H1 (cell line): Measurements from ENCODE around the gene MCM3AP. TPM values are rescaled to one million over a fixed set of nuclear protein-coding genes. Genes with fewer than 3 reads are reported as not detected.

ENCODE experiments used
- CTCF ChIA-PET: fragments of 300-600 bp; sonication (Branson Sonifier 250); formaldehyde crosslinking; loops from one replicate; lab custom pipeline; 2021; ENCODE audit not compliant: partially characterized antibody; lab: Charles Lee
- POLR2A ChIA-PET: fragments of 300-600 bp; sonication (Branson Sonifier 250); formaldehyde crosslinking; loops from one replicate; lab custom pipeline; 2021; ENCODE audit warnings: inconsistent platforms; ENCODE audit not compliant: partially characterized antibody; lab: Charles Lee
- DNase-seq, 2 experiments: peaks; one replicate each; pipeline versions ENCODE4 v3.0.0 to v3.0.0-alpha.2; 2010 to 2022; ENCODE audit warnings: low spot score in 2 of 2, low read depth in 1 of 2, mixed read lengths in 1 of 2
- FAIRE-seq: peaks from 2 replicates; lab custom pipeline; 2011; peaks lifted over from hg19 to GRCh38; lab: Jason Lieb, UNC
- H2AFZ ChIP-seq: 2 replicates; pipeline ENCODE4 v1.8.1; 2012; ENCODE audit warnings: low read length, inconsistent platforms
- H2AK5ac ChIP-seq: 2 replicates; pipeline ENCODE4 v1.6.1; 2013; ENCODE audit warnings: low read depth, low read length
- H2BK120ac ChIP-seq: replicated peaks from 2 replicates; pipeline ENCODE3; 2013; ENCODE audit warnings: low read depth, low read length, inconsistent platforms
- H2BK12ac ChIP-seq: 2 replicates; pipeline ENCODE4 v1.6.1; 2013; ENCODE audit warnings: low read depth, low read length
- H2BK15ac ChIP-seq: 2 replicates; pipeline ENCODE4 v1.6.1; 2013; ENCODE audit warnings: low read length
- H2BK20ac ChIP-seq: 2 replicates; pipeline ENCODE4 v1.6.1; 2013; ENCODE audit warnings: low read length
- H2BK5ac ChIP-seq: 2 replicates; pipeline ENCODE4 v1.6.1; 2013; ENCODE audit warnings: low read depth, low read length
- H3K14ac ChIP-seq: 2 replicates; pipeline ENCODE4 v1.6.1; 2013; ENCODE audit warnings: inconsistent platforms; ENCODE audit not compliant: insufficient read length
- H3K18ac ChIP-seq: 2 replicates; pipeline ENCODE4 v1.6.1; 2013; ENCODE audit warnings: low read length; ENCODE audit errors: extremely low read depth
- H3K23ac ChIP-seq: 2 replicates; pipeline ENCODE4 v1.6.1; 2013; ENCODE audit warnings: inconsistent platforms; ENCODE audit not compliant: insufficient read length
- H3K23me2 ChIP-seq: 2 replicates; pipeline ENCODE4 v1.6.1; 2013; ENCODE audit warnings: low read depth, low read length
- H3K27ac ChIP-seq: 2 replicates; pipeline ENCODE4 v1.6.1; 2011; ENCODE audit warnings: low read depth, low read length, inconsistent platforms
- H3K27me3 ChIP-seq, 4 experiments: replicated peaks in 1 of 4; 1 replicate in 1 of 4; 2 replicates in 3 of 4; pipeline versions ENCODE4 v1.6.1 to v1.8.1; 2011 to 2013; ENCODE audit warnings: low read length in 3 of 4, mild to moderate bottlenecking in 3 of 4, inconsistent platforms in 2 of 4, mixed read lengths in 2 of 4, moderate library complexity in 1 of 4; ENCODE audit not compliant: control insufficient read depth in 3 of 4, insufficient read depth in 3 of 4; ENCODE audit errors: extremely low read depth in 1 of 4
- H3K36me3 ChIP-seq, 4 experiments: 2 replicates each; pipeline versions ENCODE4 v1.6.1 to v1.8.1; 2011 to 2013; ENCODE audit warnings: mild to moderate bottlenecking in 4 of 4, low read length in 3 of 4, moderate library complexity in 2 of 4, control low read depth in 1 of 4, inconsistent platforms in 1 of 4; ENCODE audit not compliant: insufficient read depth in 4 of 4, control insufficient read depth in 2 of 4
- H3K4ac ChIP-seq: replicated peaks from 2 replicates; pipeline ENCODE3; 2013; ENCODE audit warnings: low read length, low read depth, mixed read lengths, inconsistent platforms; ENCODE audit not compliant: insufficient read length
- H3K4me1 ChIP-seq, 4 experiments: replicated peaks in 1 of 4; 1 replicate in 1 of 4; 2 replicates in 3 of 4; pipeline versions ENCODE4 v1.6.1 to v1.8.1; 2011 to 2013; ENCODE audit warnings: low read length in 3 of 4, inconsistent platforms in 2 of 4, mixed read lengths in 1 of 4; ENCODE audit not compliant: insufficient read depth in 4 of 4, control insufficient read depth in 3 of 4
- H3K4me2 ChIP-seq, 2 experiments: 2 replicates each; pipeline versions ENCODE4 v1.6.1 to v1.8.1; 2011 to 2013; ENCODE audit warnings: low read depth in 2 of 2, low read length in 2 of 2, control low read depth in 1 of 2, inconsistent platforms in 1 of 2, mild to moderate bottlenecking in 1 of 2; ENCODE audit not compliant: insufficient read depth in 1 of 2
- H3K4me3 ChIP-seq, 4 experiments: fragments of 200-600, 300-600 bp in 1 of 4; sonication (generic), shearing (Covaris generic), sonication (Bioruptor Twin) in 1 of 4; 2 replicates each; pipeline versions ENCODE4 v1.5.1 to v1.8.1; 2011 to 2016; ENCODE audit warnings: low read length in 4 of 4, low read depth in 3 of 4, control low read depth in 2 of 4, inconsistent platforms in 2 of 4, mild to moderate bottlenecking in 2 of 4, mixed read lengths in 1 of 4, moderate library complexity in 1 of 4; ENCODE audit not compliant: insufficient read depth in 2 of 4; ENCODE audit errors: extremely low read depth in 1 of 4
- H3K56ac ChIP-seq: replicated peaks from 2 replicates; pipeline ENCODE3; 2013; ENCODE audit warnings: low read depth, mild to moderate bottlenecking, mixed read lengths, low read length, inconsistent platforms; ENCODE audit not compliant: insufficient read length
- H3K79me1 ChIP-seq: 2 replicates; pipeline ENCODE4 v1.6.1; 2013; ENCODE audit warnings: low read depth, low read length, control low read depth
- H3K79me2 ChIP-seq, 2 experiments: 2 replicates each; pipeline versions ENCODE4 v1.6.1 to v1.8.1; 2012 to 2013; ENCODE audit warnings: low read length in 2 of 2, mild to moderate bottlenecking in 2 of 2, inconsistent platforms in 1 of 2; ENCODE audit not compliant: insufficient read depth in 2 of 2, control insufficient read depth in 1 of 2
- H3K9ac ChIP-seq, 4 experiments: replicated peaks in 1 of 4; 1 replicate in 1 of 4; 2 replicates in 3 of 4; pipeline versions ENCODE4 v1.6.1 to v1.8.1; 2011 to 2013; ENCODE audit warnings: low read depth in 3 of 4, low read length in 3 of 4, control low read depth in 2 of 4, mild to moderate bottlenecking in 2 of 4, moderate library complexity in 2 of 4, inconsistent platforms in 1 of 4; ENCODE audit errors: extremely low read depth in 1 of 4
- H3K9me3 ChIP-seq, 2 experiments: 2 replicates each; pipeline versions ENCODE4 v1.6.1 to v1.8.1; 2012 to 2013; ENCODE audit warnings: mild to moderate bottlenecking in 2 of 2, moderate library complexity in 2 of 2, control low read depth in 1 of 2, inconsistent platforms in 1 of 2, low read depth in 1 of 2, low read length in 1 of 2, mixed read lengths in 1 of 2; ENCODE audit not compliant: insufficient read depth in 2 of 2
- H4K20me1 ChIP-seq, 2 experiments: replicated peaks in 1 of 2; 2 replicates each; pipeline versions ENCODE3 to v1.8.1; 2011 to 2013; ENCODE audit warnings: inconsistent platforms in 2 of 2, low read length in 2 of 2, mild to moderate bottlenecking in 1 of 2; ENCODE audit not compliant: insufficient read depth in 2 of 2, control insufficient read depth in 1 of 2
- H4K5ac ChIP-seq: 2 replicates; pipeline ENCODE4 v1.6.1; 2013; ENCODE audit warnings: low read length, low read depth, mixed read lengths, inconsistent platforms; ENCODE audit not compliant: insufficient read length
- H4K8ac ChIP-seq: 2 replicates; pipeline ENCODE4 v1.8.0; 2013; ENCODE audit warnings: mild to moderate bottlenecking, moderate library complexity, low read length, inconsistent platforms; ENCODE audit not compliant: insufficient read depth; ENCODE audit errors: extremely low read depth
- H4K91ac ChIP-seq: replicated peaks from 2 replicates; pipeline ENCODE3; 2013; ENCODE audit warnings: low read length, mixed read lengths, inconsistent platforms; ENCODE audit not compliant: insufficient read length
- CHD1 ChIP-seq: IDR thresholded peaks from 2 replicates; pipeline ENCODE4 v1.6.1; 2012; ENCODE audit warnings: low read depth, low read length, improper control_type of control experiment
- CREB1 ChIP-seq: IDR thresholded peaks from 2 replicates; pipeline ENCODE4 v1.6.1; 2012; ENCODE audit warnings: inconsistent platforms
- EZH2 ChIP-seq: fragments of 200-600 bp; sonication (generic); IDR thresholded peaks from 2 replicates; pipeline ENCODE4 v1.7.1; 2012; ENCODE audit warnings: low read depth, mild to moderate bottlenecking, moderate library complexity, low read length, inconsistent platforms; ENCODE audit not compliant: severe bottlenecking
- KDM1A ChIP-seq: fragments of 200-600, 300-600 bp; sonication (generic); IDR thresholded peaks from 2 replicates; pipeline ENCODE4 v1.7.1; 2016; ENCODE audit warnings: mild to moderate bottlenecking, low read length, borderline replicate concordance
- KDM5A ChIP-seq: fragments of 200-600 bp; IDR thresholded peaks from 2 replicates; pipeline ENCODE4 v1.7.1; 2012; ENCODE audit warnings: mild to moderate bottlenecking, low read length, inconsistent platforms, mixed read lengths
- NRF1 ChIP-seq: IDR thresholded peaks from 2 replicates; pipeline ENCODE4 v1.6.1; 2011; ENCODE audit warnings: mild to moderate bottlenecking, low read depth, low read length, improper control_type of control experiment
- SIN3A ChIP-seq, 2 experiments: IDR thresholded peaks in 1 of 2; conservative IDR thresholded peaks in 1 of 2; 2 replicates each; pipeline ENCODE4 v1.6.1; 2011 to 2012; ENCODE audit warnings: low read length in 2 of 2, improper control_type of control experiment in 1 of 2, low read depth in 1 of 2, mild to moderate bottlenecking in 1 of 2
- ZNF274 ChIP-seq: IDR thresholded peaks from 2 replicates; pipeline ENCODE4 v1.7.0; 2012; ENCODE audit warnings: low read length, borderline replicate concordance; ENCODE audit errors: extremely low read depth
- WGBS, 2 experiments: shearing (Covaris generic) in 1 of 2; methylation state at CpG; one replicate each; pipeline versions ENCODE4 v1.1.6 to v1.1.7; 2013 to 2015; ENCODE audit warnings: low lambda C conversion rate in 2 of 2, mixed read lengths in 2 of 2, inconsistent platforms in 1 of 2, low coverage in 1 of 2, missing lambda C conversion rate in 1 of 2; ENCODE audit not compliant: insufficient replicate concordance in 2 of 2, insufficient coverage in 1 of 2, insufficient read length in 1 of 2; ENCODE audit errors: extremely low coverage in 1 of 2, missing lambda C conversion rate in 1 of 2; 5-methylcytosine and 5-hydroxymethylcytosine counted together
- polyA plus RNA-seq, 7 experiments: library from polyadenylated mRNA; depleted of rRNA in 3 of 7; stranded (reverse) in 5 of 7; unstranded in 2 of 7; fragments of >200 nt in 5 of 7; fragments of 200-250 nt in 2 of 7; gene quantifications; 1 replicate in 5 of 7; 2 replicates in 1 of 7; 4 replicates in 1 of 7; pipeline versions ENCODE4 v1.2.1 to v1.2.3, GENCODE V29; 2011 to 2013; ENCODE audit warnings: missing spikeins in 2 of 7, mixed read lengths in 2 of 7
- total RNA-seq: library from RNA; stranded (reverse); fragmentation: NEBNext Ultra II Directional; extraction: Animal tissue kit (Norgen Biotek cat#: 25700); gene quantifications from 2 replicates; pipeline ENCODE4 v1.2.1, GENCODE V29; 2021

MCM3AP gene
- total and polyA plus RNA-seq, 2 of the 8 experiments (the other 6 are each of a cell fraction or from before 2014, with no cell fraction given): 37.2 to 119 TPM

- Histone ChIP-seq H3K4me2 (no peak overlapping the region), H3K4me1 (no peaks in the 10 kb centered on the region), H3K23ac (no peak overlapping the region), H4K20me1 (peaks cover 0 to 6% of the 10 kb centered on the region in 2 experiments), H3K14ac (no peak overlapping the region), H2AK5ac (no peak overlapping the region), H3K56ac (no peak overlapping the region), H2BK20ac (no peak overlapping the region), H3K79me1 (no peaks in the 10 kb centered on the region), H3K18ac (no peak overlapping the region), H2BK5ac (no peak overlapping the region), H3K79me2 (no peaks in the 10 kb centered on the region), H4K8ac (no peak overlapping the region), H2BK120ac (no peak overlapping the region), H4K5ac (no peak overlapping the region), H2BK12ac (no peak overlapping the region), H3K9me3 (no peaks in the 10 kb centered on the region), H3K9ac (no peak overlapping the region), H3K27me3 (no peaks in the 10 kb centered on the region), H3K27ac (no peak overlapping the region), H3K23me2 (no peaks in the 10 kb centered on the region), H4K91ac (no peak overlapping the region), H2BK15ac (no peak overlapping the region), H2AFZ (no peak overlapping the region), H3K4ac (no peak overlapping the region), H3K36me3 (peaks cover 12 to 84% (median 52%) of the 10 kb centered on the region in 4 experiments), H3K4me3 (no peak overlapping the region)
- CTCF ChIA-PET: interaction anchor here (1.6 kb wide), 1 partner anchor 10 kb away, joined by 3 read pairs; no protein-coding TSS in a partner anchor
- no peak for DNase-seq
- 100% methylated on average over 1 of the region's 1 CpG; no CpG with 5 or more reads in 1 of the 2 experiments for WGBS, 2 experiments
- POLR2A ChIA-PET: interaction anchor here (1.1 to 2.1 kb wide), 2 partner anchors 8 to 18 kb away, joined by 4 to 9 read pairs; no protein-coding TSS in a partner anchor
- FAIRE-seq: no peak
- TF ChIP-seq ZNF274 (no peak), KDM1A (no peak), NRF1 (no peak), EZH2 (no peak), CREB1 (no peak), KDM5A (no peak), SIN3A (conservative IDR thresholded peaks at IDR 0.05 in 1 of 2, IDR thresholded peaks at IDR 0.05 in 1 of 2; ENCODE audit: low read depth in 1 of 2, low read length in 2 of 2) (no peak), CHD1 (no peak)
These were observed 37.0 kb downstream of the MCM3AP start for GRCh38 chr21:46248422-46248782.
